CD4-positive, alpha-beta T cell treated with Interleukin-6 at 100 ng/mL for 8 hours (primary cell): Measurements from ENCODE around the gene ARL4C.

Source experiments
- DNase-seq: peaks from one replicate; pipeline ENCODE4 v3.0.0-alpha.2; 2020; ENCODE audit warnings: mixed read lengths, low spot score

Gene ARL4C, protein sequence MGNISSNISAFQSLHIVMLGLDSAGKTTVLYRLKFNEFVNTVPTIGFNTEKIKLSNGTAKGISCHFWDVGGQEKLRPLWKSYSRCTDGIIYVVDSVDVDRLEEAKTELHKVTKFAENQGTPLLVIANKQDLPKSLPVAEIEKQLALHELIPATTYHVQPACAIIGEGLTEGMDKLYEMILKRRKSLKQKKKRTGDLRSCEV

DNA sequence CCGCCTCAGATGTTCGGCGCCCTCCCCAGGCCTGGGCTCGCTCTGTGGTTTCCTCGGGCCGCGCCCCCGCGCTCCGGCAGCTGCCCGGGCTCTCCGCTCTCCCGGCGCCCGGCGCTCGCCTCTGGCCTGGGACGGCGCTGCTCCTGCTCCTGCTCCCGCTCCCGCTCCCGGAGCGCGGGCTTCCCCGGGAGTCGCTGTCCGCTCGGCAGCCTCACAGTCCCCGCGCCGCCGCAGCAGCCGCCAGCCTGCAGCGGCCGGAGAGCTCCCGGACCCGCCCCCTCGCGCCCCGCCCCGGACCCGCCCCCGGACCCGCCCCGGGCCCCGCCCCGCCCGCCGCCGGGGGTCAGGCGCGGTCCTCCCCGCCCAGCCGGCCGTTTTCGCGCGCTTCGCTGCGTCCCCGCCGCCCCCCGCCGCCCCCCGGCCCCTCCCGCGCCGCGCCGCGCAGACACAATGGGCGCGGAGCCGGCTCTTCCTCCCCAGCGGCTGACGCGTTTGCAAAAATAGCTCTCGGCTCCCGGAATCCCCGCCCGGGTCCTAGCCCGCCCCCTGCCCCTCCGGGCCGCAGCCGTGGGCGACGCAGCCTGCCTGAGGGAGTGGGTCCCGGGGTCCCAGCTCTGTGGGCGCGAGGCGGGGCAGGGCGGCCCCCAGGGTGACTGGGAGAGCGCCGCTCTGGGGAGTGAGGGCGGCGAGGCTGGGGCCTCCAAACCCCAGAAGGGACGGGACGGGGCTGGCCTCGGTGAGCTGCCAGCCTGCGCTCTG, at the start of gene ARL4C:
Gene ARL4C (minus strand): TSS at position 247 of the 759 bp plus-strand sequence. CDS start 495 bp downstream, outside the sequence.
- peak; percentile 72 for DNase-seq

DNA sequence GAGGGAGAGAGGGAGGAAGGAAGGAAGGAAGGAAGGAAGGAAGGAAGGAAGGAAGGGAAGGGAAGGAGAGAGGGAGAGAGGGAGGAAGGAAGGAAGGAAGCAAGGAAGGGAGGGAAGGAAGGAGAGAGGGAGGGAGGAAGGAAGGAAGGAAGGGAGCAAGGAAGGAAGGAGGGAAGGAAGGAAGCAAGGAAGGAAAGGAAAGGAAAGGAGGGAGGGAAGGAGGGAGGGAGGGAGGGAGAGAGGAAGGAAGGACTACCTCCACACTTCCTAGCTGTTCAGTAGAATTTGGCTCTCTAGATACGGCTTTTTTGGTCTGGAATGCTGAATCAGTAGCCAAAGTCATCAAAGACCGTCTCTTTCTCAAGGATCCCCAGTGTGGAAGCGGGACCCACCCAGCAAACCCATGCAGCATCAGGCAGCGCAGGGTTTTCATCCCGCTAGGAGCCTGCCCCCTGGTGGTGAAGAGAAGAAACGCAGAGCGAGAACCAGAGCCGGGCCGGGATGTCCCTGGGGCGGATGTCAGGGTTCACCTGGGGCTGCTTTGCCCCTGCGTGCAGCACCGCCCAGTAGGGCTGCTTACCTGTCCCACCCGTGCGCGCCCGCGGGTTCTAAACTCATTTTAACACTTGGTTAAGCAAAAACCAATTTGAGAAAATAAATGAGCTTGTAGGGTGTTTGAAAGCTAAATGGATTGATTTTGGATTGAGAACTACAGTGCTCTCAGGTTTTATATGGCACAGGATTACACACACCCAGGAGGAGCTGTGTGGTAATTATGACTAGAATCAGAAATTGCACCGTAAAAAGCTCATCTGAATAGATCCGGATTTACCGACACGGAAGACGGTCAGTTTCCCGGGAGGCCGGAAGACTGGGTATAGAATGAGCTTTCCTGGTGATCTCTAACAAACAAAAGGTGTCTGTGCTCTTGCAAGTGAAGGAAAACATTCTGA, 48.1 kb upstream of the ARL4C start:
- DNase-seq = peak; percentile 75

DNA sequence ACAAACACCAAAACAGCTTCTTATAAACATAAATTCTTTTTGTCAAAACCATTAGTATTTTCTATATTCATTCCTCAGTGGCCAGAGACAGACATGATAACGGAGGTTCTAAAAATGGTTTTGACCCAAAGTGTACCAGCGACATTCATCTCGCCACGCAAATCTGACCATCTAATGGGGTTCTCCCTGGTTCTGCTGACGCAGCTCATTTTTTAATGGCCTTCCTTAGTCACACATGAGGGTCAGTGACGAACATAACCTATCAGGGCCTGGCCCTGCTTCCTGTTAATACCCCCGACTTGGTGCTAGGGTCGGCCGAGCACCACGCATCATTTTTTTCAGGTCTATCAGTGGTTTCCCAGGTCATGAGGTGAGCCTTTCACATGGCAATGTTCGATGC, 45.9 kb upstream of the ARL4C start:
- no peak for DNase-seq

DNA sequence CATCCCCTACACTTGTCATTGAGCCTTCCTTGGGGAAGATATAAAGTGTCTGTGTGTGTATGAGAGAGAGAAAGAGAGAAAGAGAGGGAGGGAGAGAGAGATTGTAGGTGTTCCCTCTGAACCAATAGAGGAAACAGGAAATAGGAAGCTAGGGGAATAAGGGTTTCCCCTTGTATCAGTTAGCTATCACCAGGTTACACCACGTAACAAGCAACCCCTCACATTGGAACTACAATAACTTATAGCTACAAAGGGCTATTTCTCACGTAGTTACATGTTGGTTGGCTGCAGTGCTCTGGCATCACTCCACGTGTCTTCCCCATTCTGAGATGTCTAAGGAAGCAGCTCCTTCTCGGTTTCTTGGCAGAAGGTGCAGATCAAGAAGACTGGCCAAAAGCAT, 41.0 kb upstream of the ARL4C start:
- DNase-seq = no peak

DNA sequence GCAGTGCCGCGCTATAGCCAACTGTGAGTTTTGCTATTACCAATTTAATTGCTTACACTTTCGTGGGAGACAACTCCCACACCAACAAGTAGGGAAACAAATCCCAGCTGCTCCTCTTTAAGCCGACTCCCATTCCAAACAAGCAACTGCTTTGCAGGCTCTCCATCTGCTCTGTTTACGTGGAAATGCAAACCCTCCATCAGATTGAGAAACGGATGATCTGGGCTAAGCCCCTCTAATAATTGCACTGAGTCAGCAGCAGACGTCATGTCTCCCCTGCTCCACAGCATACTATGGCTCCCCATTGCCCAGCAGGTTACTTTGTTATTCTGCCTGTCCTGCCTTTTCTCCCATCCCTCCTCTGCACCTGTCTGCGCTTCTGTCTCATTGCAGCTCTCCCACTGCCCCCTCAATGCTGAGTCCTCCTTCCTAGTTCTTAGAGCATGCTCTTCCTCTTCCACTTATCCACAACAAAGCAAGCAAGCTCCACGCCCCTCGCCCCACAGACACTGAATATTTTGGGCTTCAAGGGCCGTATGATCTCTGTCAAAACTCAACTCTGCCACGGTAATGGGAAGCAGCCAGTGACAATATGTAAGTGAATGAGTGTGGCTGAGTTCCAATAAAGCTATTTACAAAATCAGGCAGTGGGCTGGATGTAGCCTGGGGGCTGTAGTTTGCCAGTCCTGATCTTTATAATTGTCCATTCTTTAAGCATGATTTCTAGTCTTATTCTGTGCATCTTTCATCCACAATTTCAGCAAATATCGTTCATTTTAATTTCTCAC, 39.5 kb upstream of the ARL4C start:
- no peak for DNase-seq

DNA sequence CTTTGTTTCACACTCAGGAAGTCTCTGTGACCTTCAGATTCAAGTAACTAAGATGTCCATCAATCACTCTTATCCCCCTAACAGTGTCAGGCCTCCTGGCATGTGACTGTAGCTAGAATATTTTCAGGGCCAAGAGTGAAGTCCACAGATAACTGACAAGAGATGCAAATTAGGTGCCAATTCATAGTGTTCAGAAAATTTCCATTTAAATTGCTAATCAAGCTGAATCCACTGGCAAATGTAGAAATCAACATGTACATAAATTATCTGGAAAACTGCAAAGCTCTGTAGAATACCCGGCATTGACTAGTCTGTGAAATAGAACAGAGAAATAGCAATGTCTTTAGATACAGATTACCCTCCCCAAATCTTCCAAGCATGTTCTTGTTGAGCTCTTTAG, 38.6 kb upstream of the ARL4C start:
- DNase-seq = no peak

DNA sequence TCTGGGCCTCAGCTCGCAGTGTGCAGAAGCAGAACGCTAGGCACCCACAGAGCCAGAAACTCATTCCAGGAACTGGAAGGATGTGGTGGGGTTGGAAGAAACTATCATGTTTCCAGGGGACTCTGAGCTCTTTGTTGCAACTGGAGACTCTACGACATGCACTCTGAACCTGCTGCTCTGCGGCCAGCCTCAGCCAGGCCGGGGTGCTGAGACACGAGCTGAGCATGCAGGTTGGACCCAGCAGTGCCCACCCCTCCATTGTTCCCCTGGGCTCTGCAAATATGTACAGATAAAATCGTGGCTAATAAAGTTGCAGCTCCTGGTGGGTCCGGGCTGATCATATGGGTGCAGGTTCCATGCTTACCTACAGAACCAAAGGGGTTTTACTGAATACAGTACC, 37.6 kb upstream of the ARL4C start:
- no peak for DNase-seq

DNA sequence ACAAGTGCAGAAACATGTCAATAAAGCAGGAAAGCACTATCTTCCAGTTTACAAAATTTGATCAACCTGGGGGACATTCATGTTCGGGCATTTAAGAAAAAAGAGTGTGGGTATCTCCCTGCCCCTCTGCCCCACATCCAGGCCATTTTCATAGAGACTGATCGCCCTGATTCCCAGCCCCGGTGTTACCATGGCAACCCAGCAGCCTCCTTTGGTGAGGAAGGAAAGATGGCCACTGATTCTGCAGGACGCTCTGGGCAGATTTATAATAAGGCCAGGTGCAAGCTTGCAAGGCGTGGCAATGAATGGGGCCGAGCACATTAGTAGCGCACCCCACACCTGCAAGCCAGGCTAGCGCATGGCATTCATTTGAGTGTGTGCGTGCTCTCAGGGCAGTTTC, 36.7 kb upstream of the ARL4C start:
- DNase-seq = no peak

DNA sequence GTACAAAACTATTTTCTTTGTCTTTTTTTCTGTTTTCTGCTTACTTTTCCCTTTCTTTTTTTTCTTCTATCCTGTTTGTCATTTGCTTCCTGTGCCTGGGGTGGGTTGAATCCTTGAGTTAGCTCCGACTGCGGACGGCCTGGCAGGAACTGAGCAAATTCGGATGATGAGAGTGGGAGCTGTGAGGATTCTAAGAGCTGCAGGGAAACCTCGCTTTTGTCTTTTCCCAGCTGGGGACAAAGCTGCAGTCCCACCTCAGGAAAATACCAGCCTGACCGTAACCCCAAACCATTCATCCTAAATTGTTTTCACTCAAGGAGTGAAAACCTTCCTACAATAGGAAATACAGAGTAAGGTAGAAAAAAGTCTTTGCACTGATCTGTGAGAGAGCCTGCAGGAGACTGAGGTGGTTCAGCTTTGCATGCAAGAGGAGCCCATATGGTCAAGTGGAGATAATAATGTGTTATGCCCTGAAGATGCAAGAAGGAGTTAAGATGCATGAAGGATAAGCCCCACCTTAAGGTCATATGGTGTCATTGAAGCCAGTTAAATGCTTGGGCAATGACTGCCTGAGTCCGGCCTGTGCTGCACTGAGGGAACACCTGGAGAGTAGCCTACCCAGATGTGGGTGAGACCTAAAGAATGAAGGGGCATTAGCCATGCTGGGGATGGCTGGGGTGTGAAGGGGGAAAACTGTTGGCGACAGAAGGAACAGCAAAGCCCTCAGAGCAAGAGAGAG, 31.7 kb upstream of the ARL4C start:
- DNase-seq = no peak

DNA sequence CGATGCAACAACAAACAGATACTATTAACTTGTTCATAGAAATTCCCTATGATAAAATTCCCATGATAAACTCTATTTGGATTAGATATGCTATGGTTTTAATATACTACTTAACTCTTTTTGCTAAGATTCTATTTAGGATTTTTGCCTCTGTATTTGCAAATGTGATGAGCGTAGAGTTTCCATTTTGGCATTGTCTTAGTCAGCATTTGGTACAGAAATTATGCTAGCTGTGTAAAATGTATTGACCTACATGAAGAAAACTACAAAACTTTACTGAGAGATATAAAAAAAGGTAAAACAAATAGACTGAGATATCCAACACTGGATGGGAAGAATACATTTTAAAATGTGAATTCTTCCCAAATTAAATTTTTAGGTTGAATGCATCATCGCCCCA, 29.8 kb upstream of the ARL4C start:
- no peak for DNase-seq

DNA sequence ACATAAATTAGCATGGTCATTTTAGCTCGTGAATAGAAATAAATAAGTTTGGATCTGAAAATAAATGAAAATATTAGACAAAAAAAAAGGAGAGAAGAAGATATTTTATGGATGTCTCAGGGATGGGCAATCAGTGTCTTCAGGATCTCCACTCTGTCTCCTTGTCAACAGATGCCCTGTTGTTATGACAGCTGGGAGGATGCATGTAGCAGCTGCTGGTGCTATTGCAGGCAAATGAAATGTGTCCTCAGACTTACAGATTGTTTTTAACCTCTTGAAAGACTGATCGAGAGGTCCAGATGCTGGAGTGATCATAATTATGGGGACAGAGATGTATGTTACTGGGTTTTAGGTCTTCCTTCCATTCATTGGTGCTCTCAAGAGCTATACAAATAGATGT, 24.7 kb upstream of the ARL4C start:
- DNase-seq = no peak

DNA sequence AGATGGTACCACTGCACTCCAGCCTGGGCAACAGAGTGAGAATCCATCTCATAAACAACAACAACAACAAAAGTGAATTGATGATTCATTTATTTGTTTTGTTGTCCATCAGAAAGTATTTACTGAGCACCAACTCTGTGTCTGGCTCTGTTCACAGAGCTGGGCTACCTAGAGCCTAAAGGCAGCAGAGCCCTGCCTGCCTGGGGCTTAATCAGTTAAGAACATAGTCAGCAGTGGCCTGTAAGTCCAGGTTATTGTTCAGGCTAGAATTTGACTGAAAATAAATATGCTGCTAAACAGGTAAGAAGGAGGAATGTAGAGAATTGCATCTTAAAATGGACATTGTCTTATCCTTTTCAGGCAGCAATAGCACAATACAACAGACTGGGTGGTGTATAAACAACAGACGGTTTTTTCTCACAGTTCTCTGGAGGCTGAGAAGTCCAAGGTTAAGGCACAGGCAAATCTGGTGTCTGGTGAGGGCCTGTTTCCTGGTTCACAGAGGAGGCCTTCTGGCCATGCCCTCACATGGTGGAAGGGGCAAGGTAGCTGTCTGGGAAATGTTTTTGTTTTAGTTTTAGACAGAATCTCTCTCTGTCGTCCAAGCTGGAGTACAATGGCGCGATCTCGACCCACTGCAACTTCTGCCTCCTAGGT, 22.2 kb upstream of the ARL4C start:
- DNase-seq = no peak

DNA sequence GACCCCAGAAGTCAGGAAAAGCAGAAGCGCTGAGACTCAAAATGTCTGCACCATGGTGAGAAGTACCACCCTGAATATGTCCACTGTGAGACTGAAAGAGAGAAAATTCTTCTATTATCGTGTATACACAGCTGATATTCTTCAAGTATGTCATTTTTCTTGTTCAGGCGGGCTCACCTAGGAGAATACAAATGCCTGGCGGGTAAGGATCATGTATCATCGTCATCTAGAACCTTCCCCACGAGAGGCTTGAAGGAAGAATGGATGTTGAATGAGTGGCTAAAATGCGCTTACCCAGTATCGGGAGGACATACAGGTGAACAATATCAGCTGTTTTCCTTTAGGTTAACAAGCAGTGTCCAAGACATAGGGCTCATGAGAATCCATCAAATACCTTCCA, 21.1 kb upstream of the ARL4C start:
- DNase-seq = no peak

DNA sequence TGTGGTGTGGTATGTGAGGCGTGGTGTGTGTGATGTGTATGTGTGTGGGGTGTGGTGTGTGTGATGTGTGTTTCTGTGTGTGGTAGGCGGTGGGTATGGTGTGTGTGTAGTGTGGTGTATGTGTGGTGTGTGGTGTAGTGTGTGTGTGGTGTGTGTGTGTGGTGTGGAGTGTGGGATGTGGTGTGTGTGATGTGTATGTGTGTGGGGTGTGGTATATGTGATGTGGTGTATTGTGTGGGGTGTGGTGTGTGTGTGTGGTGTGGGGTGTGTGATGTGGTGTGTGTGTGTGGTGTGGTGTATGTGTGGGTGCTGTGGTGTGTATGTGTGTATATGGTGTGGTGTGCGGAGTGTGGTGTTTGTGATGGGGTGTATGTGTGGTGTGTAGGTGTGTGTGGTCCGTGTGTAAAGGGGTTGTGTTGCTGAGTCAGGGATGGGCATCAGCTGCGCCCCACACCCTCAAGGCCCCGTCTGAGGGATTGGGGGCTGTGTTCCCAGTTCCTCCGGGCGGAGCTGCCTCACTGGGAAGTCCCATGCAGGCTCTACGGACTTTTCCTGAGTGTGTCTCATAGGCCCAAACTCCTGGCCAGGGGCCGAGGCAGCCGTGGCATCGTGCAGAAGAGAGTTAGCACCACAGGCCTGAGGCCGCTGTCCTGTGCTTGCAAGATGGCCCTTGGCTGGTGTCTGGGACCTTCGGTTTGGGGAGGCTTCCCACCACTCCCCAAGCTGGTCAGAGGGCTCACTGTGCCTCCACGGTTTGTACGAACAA, 18.2 kb upstream of the ARL4C start:
- no peak for DNase-seq

DNA sequence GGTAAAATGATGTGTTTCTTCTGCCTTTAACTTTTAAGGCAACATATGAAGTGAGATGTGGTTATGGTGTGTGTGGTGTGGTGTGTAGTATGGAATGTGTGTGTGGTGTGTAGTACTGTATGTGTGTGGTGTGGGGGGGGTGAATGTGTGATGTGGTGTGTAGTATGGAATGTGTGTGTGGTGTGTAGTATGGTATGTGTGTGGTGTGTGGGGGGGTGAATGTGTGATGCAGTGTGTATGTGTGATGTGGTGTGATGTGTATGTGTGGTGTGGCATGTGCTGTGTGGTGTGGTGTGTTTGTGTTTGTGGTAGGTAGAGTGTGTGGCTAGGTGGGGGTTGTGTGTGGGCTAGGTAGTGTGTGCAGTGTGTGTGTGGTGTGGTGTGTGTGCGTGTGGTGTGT, 17.2 kb upstream of the ARL4C start:
- no peak for DNase-seq

DNA sequence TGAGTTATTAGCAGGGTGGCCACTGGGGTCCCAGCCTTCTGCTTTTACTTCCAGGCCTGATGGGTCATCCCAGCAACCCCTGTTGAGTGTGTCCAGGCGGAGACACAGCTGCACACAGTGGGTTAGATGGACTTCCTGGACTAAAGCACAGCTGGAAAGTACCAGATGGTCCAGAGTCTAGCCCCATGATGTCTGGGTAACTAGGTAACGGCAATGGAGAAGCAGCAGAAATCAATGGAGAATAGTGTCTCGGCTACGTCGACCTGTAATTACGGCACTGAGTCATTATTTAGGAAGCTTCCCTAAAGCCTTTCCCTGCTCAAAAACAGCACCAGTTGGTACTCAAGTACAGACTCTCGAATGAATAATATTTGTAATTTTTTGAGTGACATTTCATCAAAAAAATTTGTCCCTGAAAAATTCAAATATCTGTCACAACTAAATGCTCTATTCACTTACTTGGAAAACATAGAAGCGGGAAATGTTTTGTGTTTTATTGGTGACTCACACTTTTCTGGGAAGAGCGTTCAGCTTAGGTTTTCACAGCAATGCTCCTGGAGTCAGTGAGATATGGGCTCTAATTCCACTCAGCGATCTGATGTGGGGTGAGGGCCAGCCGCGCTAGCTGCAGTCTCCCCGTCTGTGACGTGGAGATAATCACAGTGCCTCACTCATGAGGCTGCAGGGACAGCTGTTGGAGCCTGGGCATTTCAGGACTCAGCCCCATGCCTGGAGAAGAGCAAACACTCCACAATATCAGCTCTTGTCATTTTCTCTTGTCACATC, 16.2 kb upstream of the ARL4C start:
- DNase-seq = no peak

DNA sequence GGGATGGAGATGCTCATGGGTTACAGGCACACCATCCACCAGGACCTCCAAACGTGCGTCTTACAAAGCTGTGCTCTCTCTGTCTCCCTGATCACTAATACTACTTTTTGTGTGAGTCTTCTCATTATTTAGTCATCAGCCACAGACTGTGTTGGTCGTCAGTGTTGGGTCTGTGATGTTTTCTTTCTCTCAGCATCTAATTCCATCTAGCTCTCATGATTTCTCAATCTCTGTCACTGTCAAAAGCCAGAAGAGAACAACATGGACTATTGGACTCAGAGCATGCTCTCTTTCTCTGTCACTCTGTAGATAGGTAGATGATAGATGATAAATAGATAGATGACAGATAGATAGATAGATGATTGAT, 6.0 kb upstream of the ARL4C start:
- no peak for DNase-seq

DNA sequence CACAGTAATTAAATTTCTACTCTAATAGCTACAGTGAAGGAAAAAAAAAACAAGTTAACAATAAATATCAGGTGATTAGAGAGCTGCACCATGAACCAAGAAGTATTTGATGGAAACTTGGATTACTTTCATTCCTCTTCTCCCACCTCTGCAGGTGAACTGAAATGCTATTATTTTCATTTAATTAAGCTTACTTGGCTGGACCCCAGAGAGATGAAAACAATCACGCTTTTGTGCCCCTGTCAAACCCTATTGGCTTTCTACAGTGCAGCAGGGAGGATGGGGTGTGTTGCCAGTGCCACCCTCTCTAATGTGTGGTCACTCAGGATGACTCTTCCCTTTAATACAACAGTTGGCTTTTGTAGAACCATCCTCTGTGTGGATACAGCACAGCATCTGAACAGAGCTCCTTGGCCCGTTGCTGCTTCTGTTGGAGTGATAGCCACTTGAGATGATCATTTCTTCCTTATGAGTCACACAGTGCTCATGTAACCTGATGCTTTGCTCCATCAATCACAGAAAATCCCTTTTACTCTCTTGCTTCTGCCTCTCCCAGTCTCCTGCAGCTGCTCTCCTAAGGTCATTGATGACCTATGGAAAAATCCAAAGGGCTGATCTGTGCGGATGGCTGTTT, 5.5 kb upstream of the ARL4C start:
- no peak for DNase-seq
